Lower lobe of right lung (tissue), 2 donors: ENCODE measurements around the gene SGTA. TPM values are rescaled to one million over a fixed set of nuclear protein-coding genes. Genes with fewer than 3 reads are reported as not detected.

Source experiments
- ATAC-seq, 2 donors: fragments of 200-7000 bp; cut with Tn5 transposase; one replicate each; pipeline ENCODE4 v1.9.1; 2020 to 2022; ENCODE audit warnings: mild to moderate bottlenecking in 2 of 2, moderate library complexity in 2 of 2
- DNase-seq: peaks from one replicate; pipeline ENCODE4 v3.0.0-alpha.2; 2020
- H3K27ac ChIP-seq: fragments of 200-600 bp; one replicate; pipeline ENCODE4 v1.8.0; 2022
- H3K27me3 ChIP-seq: fragments of 200-600 bp; one replicate; pipeline ENCODE4 v1.8.0; 2022; ENCODE audit warnings: low read depth
- H3K36me3 ChIP-seq: fragments of 200-600 bp; one replicate; pipeline ENCODE4 v1.8.0; 2022; ENCODE audit warnings: mild to moderate bottlenecking
- H3K4me1 ChIP-seq: fragments of 200-600 bp; one replicate; pipeline ENCODE4 v1.8.0; 2022
- H3K4me3 ChIP-seq: fragments of 200-600 bp; one replicate; pipeline ENCODE4 v1.8.0; 2022; ENCODE audit warnings: mild to moderate bottlenecking
- H3K9me3 ChIP-seq: fragments of 200-600 bp; one replicate; pipeline ENCODE4 v1.8.0; 2022
- intact Hi-C: fragments of 100-400 bp; cut with DNase I; formaldehyde crosslinking; loops from one replicate; pipeline ENCODE4 v1.11.0; 2022
- total RNA-seq: library from RNA; stranded (reverse); fragmentation: NEBNext Ultra II Directional; extraction: Animal tissue kit (Norgen Biotek cat#: 25700); gene quantifications from one replicate; pipeline ENCODE4 v1.2.1, GENCODE V29; 2021
- TF ChIP-seq, protein P1 (sequence below): fragments of 200-600 bp; IDR thresholded peaks from one replicate; pipeline ENCODE4 v1.8.0; 2022; ENCODE audit warnings: antibody characterized with exemption, mild to moderate bottlenecking
- donor health status: DM: no; HTN: yes; CAD: no; lungs with severe emphysema.

SGTA gene
- total RNA-seq, 1 donor from 2014 or later, result 41.6 TPM

DNA sequence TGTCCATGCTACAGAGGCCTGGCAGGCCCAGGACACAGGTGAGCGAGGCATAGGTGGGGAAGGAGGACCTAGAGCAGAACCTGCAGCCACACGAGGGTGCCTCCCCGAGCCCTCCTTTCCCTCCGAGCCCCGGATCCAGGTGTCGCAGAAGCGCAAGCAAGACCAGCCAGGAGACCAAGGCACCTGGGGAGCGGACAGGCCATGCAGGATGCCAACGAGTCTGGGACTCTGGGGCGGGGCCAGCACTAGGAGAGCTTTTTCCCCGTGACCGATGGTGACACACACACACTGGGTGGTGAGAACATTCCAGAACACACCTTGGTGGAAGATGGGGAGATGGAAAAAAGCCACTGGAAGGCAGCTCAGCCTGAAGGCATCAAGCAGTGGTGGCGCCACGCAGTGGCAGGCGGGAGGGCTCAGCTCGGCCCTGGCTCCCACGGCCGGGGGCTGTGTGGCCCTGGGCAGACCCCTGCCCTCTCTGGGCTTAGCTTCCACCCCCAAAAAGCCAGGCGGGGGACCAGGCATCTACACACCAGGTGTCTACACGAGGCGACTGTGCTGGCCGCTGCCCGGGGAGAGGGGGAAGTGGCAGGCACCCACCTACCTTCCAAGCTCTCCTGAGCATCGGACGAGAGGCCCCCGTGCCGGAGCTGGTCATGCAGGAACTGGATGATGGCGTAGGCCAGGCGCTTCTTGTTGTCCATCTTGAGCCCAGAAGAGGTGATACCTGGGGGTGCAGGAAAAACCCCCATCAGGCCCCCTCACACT lies 14.5 kb downstream of the SGTA start:
- no peak overlapping the region for H3K4me3 ChIP-seq
- peaks cover 48% of the 10 kb centered on the region for H3K36me3 ChIP-seq
- no peak for DNase-seq
- TF ChIP-seq, protein P1, sequence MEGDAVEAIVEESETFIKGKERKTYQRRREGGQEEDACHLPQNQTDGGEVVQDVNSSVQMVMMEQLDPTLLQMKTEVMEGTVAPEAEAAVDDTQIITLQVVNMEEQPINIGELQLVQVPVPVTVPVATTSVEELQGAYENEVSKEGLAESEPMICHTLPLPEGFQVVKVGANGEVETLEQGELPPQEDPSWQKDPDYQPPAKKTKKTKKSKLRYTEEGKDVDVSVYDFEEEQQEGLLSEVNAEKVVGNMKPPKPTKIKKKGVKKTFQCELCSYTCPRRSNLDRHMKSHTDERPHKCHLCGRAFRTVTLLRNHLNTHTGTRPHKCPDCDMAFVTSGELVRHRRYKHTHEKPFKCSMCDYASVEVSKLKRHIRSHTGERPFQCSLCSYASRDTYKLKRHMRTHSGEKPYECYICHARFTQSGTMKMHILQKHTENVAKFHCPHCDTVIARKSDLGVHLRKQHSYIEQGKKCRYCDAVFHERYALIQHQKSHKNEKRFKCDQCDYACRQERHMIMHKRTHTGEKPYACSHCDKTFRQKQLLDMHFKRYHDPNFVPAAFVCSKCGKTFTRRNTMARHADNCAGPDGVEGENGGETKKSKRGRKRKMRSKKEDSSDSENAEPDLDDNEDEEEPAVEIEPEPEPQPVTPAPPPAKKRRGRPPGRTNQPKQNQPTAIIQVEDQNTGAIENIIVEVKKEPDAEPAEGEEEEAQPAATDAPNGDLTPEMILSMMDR, result no peak
- H3K27me3 ChIP-seq, result no peaks in the 10 kb centered on the region
- peak in 1 of 2 donors; percentile 8 for ATAC-seq
- peaks cover 21% of the 10 kb centered on the region for H3K4me1 ChIP-seq
- intact Hi-C loops, result no loop called here
- no peaks in the 10 kb centered on the region for H3K9me3 ChIP-seq
- H3K27ac ChIP-seq, result no peak overlapping the region

DNA sequence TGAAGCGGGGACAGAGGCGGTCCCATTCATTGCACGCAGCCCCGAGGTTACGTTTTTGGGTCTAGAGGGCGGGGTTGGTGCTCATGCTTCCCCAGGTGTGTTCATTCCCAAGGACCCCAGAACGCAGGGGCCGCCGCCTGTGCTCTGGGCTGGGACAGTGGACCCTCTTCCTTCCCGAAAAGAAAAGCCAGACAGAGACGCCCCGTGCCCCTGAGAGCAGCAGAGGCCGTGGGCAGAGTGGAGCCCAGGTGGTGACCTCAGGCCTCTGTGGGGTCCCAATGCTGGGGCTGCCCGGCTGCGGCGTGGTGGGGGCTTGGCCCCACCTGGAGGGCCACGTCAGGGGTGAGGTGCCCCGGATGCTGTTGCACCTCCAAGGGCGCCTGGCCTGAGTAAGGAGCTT lies 15.4 kb downstream of the SGTA start:
- DNase-seq (no peak), ATAC-seq (peak in 1 of 2 donors; percentile 7)
- Histone ChIP-seq H3K27me3 (no peaks in the 10 kb centered on the region), H3K4me3 (no peak overlapping the region), H3K36me3 (peaks cover 57% of the 10 kb centered on the region), H3K4me1 (peaks cover 21% of the 10 kb centered on the region), H3K9me3 (no peaks in the 10 kb centered on the region), H3K27ac (no peak overlapping the region)
- intact Hi-C loops, result no loop called here
- TF ChIP-seq, protein P1, result no peak

DNA sequence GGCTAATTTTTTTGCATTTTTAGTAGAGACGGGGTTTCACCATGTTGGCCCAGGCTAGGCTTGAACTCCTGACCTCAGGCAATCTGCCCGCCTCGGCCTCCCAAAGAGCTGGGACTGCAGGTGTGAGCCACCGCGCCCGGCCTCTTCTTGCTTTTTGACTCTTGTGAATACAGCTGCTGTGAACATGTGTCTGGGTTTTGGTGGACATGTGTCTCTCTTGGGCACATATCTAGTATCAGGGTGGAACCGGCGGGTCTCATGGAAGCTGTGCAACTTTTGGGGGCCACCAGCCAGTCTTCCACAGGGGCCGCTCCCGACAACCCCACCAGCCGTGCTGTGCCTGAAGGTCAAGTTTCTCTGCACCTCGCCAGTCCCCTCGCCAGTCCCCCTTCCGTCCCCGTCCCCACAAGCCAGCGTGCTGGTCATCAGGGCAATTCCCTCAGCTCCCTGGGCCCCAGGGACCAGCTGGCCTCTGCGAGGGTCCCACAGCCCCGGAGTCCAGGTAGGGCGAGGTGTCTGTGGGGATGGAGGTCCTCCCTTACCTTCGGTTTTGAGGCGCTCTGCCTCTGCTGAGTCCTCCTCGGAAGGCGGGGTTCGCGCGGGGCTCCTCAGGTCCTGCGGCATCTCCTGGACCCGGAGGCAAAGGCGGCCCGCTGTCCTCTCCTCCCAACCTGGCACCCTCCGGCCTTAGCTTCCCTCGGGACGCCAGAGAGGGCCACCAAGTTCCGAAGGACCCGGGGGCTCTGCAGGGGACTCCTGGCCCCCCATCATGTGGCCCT lies 16.3 kb downstream of the SGTA start:
- no peaks in the 10 kb centered on the region for H3K27me3 ChIP-seq
- H3K4me1 ChIP-seq, result peaks cover 17% of the 10 kb centered on the region
- TF ChIP-seq, protein P1, result no peak
- no peak overlapping the region for H3K27ac ChIP-seq
- DNase-seq, result no peak
- ATAC-seq, result no peak
- H3K36me3 ChIP-seq, result peaks cover 66% of the 10 kb centered on the region
- intact Hi-C loops, result no loop called here
- no peak overlapping the region for H3K4me3 ChIP-seq
- no peaks in the 10 kb centered on the region for H3K9me3 ChIP-seq

DNA sequence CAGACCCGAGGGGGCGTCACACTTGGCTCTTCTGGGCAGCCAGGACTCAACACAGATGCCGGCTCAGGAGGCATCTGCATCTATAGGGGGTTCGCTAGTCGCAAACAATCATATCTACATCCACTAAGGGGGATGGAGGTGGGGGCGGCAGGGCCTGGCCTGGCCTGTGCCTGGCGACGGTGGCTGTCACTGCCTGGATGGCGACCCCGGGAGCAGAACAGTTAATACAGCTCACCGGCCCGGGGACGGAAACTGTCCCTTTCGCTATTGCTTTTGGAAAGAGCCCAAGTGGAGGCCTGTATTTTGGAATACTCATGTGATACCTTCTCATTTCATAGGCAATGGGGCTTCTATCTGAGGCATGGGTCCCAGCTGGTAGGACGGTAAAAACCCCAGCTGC lies 17.7 kb downstream of the SGTA start:
- no peak overlapping the region for H3K4me3 ChIP-seq
- intact Hi-C loops, result no loop called here
- TF ChIP-seq, protein P1, result no peak

DNA sequence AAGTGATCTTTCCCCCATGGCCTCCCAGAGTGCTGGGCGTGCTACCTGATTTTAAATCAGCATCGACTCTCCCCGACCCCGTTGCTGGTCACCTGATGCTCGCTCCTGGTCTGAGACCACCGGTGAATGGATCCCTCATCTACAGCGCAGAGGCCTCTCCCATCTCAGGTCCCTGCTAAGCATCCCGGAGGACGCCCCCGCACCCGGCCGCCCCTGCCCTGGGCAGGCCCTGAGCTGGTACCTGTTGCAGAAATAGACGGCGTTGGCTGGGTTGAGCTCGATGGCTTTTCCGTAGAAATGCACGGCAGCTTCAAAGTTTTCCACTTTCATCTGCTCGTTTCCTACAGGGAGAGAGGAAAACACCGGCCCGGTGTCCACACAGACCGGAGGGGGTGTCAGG lies 18.1 kb downstream of the SGTA start:
- Histone ChIP-seq H3K27ac (no peak overlapping the region), H3K36me3 (peaks cover 82% of the 10 kb centered on the region), H3K4me1 (no peaks in the 10 kb centered on the region), H3K27me3 (no peaks in the 10 kb centered on the region), H3K4me3 (no peak overlapping the region), H3K9me3 (no peaks in the 10 kb centered on the region)
- intact Hi-C loops, result no loop called here
- TF ChIP-seq, protein P1, result no peak
- ATAC-seq (no peak), DNase-seq (no peak)

More for the DNA sequence above, 17.7 kb downstream of the SGTA start:
- no peak overlapping the region for H3K27ac ChIP-seq
- no peaks in the 10 kb centered on the region for H3K9me3 ChIP-seq
- DNase-seq, result no peak
- H3K4me1 ChIP-seq, result peaks cover 3% of the 10 kb centered on the region
- H3K27me3 ChIP-seq, result no peaks in the 10 kb centered on the region
- peaks cover 79% of the 10 kb centered on the region for H3K36me3 ChIP-seq
- ATAC-seq, result no peak
